Measurements from ENCODE around the gene ADARB1. TPM values are rescaled to one million over a fixed set of nuclear protein-coding genes. Genes with fewer than 3 reads are reported as not detected.

ADARB1 gene
- total and polyA plus RNA-seq, 2 experiments from 2014 or later: 4.8 to 14.8 TPM

GRCh38 chr21:45178070-45178608 is 103.8 kb downstream of the ADARB1 start:
- ATAC-seq: no peak
- H3K9me3 Mint-ChIP-seq: no peaks in the 10 kb centered on the region
- Histone ChIP-seq H3K79me2 (replicated peaks; ENCODE audit: insufficient read depth) (no peaks in the 10 kb centered on the region), H3K4me3 (no peak overlapping the region), H4K20me1 (replicated peaks; ENCODE audit: insufficient read depth) (no peaks in the 10 kb centered on the region), H3K4me2 (no peak overlapping the region), H3K36me3 (ENCODE audit: insufficient read depth) (no peaks in the 10 kb centered on the region; the same call in 1 of the 2 replicates), H3K27me3 (ENCODE audit: insufficient read depth) (no peaks in the 10 kb centered on the region), H3F3A (replicated peaks; ENCODE audit: low read depth) (no peaks in the 10 kb centered on the region), H3K27ac (ENCODE audit: low read depth) (no peak overlapping the region), H2AFZ (no peak overlapping the region), H3K4me1 (ENCODE audit: insufficient read depth) (no peaks in the 10 kb centered on the region), H3K9me2 (ENCODE audit: insufficient read depth) (peaks cover 11% of the 10 kb centered on the region; the same call in 1 of the 2 replicates)
- DNase-seq (ENCODE audit: low spot score): no peak
- peaks cover 6% of the 10 kb centered on the region; the same call in 2 of the 3 replicates for H3K36me3 Mint-ChIP-seq (ENCODE audit: low read depth)
- peaks cover 3% of the 10 kb centered on the region for H3K27me3 Mint-ChIP-seq (ENCODE audit: insufficient read depth, low read depth, poor library complexity)
- no peak for TF ChIP-seq ZNF114 (CRISPR knock-in tag; IDR thresholded peaks at IDR 0.05)
- TF ChIP-seq EZH2phosphoT487 (IDR thresholded peaks at IDR 0.05; ENCODE audit: unreplicated experiment): no peak
- no peak for TF ChIP-seq POLR2AphosphoS5 (IDR thresholded peaks at IDR 0.05; ENCODE audit: low read depth)
- TF ChIP-seq STAT1 (IDR thresholded peaks at IDR 0.05; ENCODE audit: unreplicated experiment): no peak
- no peak for TF ChIP-seq NANOG (IDR thresholded peaks at IDR 0.05; ENCODE audit: borderline replicate concordance)
- no peak for TF ChIP-seq CTCF (conservative IDR thresholded peaks at IDR 0.05; ENCODE audit: low read depth in 2 of 2)
- TF ChIP-seq REST (IDR thresholded peaks at IDR 0.05; ENCODE audit: unreplicated experiment): no peak
- TF ChIP-seq ZNF462 (CRISPR knock-in tag; IDR thresholded peaks at IDR 0.05): no peak
- TF ChIP-seq ZNF331 (CRISPR knock-in tag; IDR thresholded peaks at IDR 0.05; ENCODE audit: low read depth): no peak
- no peak for TF ChIP-seq CREB1 (CRISPR knock-in tag; IDR thresholded peaks at IDR 0.05; ENCODE audit: low read depth)
- no peak for TF ChIP-seq ETS1 (IDR thresholded peaks at IDR 0.05)
- TF ChIP-seq EZH2 (IDR thresholded peaks at IDR 0.05; ENCODE audit: low read depth, unreplicated experiment): no peak
- TF ChIP-seq JUNB (IDR thresholded peaks at IDR 0.05; ENCODE audit: unreplicated experiment): no peak
- H3K27ac Mint-ChIP-seq: no peak overlapping the region
- no peak overlapping the region for H3K4me3 Mint-ChIP-seq
- peaks cover 3% of the 10 kb centered on the region; the same call in 2 of the 3 replicates for H3K4me1 Mint-ChIP-seq
